NCI-H1417 (cell line): ENCODE data around the gene DNAH8.
"Not testable (repeated sequence)": the region's sequence is repeated elsewhere in the genome, so short reads cannot be mapped to it uniquely, and the experiment has no call there.

Source experiments
- DNase-seq, 3 experiments: peaks; one replicate each; lab custom pipeline; 2025; lab: John Stamatoyannopoulos, UW

Gene DNAH8

GRCh38 chr6:38750968-38751615 lies 36.0 kb downstream of the DNAH8 start:
- no peak for DNase-seq

- no peak for DNase-seq
These were observed 38.6 kb downstream of the DNAH8 start for GRCh38 chr6:38753707-38754106.

- DNase-seq = no peak
These were observed 40.1 kb downstream of the DNAH8 start for GRCh38 chr6:38755207-38755606.

GRCh38 chr6:38755874-38756273 lies 40.8 kb downstream of the DNAH8 start:
- no peak for DNase-seq

GRCh38 chr6:38760097-38760496 lies 45.0 kb downstream of the DNAH8 start:
- DNase-seq = no peak

- DNase-seq = no peak
These were observed 47.7 kb downstream of the DNAH8 start for GRCh38 chr6:38762848-38763247.

- no peak for DNase-seq
These were observed 52.4 kb downstream of the DNAH8 start for GRCh38 chr6:38767560-38767959.

- no peak for DNase-seq
These were observed 58.2 kb downstream of the DNAH8 start for GRCh38 chr6:38773338-38773737.

GRCh38 chr6:38774929-38775707 lies 60.0 kb downstream of the DNAH8 start:
- DNase-seq = no peak

GRCh38 chr6:38775870-38776269 lies 60.8 kb downstream of the DNAH8 start:
- no peak for DNase-seq

GRCh38 chr6:38776515-38776914 lies 61.4 kb downstream of the DNAH8 start:
- no peak for DNase-seq

GRCh38 chr6:38779310-38780062 lies 64.4 kb downstream of the DNAH8 start:
- no peak for DNase-seq

- no peak for DNase-seq
These were observed 67.5 kb downstream of the DNAH8 start for GRCh38 chr6:38782616-38783015.

- no peak for DNase-seq
These were observed 68.5 kb downstream of the DNAH8 start for GRCh38 chr6:38783443-38784228.

GRCh38 chr6:38784506-38785235 lies 69.6 kb downstream of the DNAH8 start:
- no peak for DNase-seq

- DNase-seq = no peak
These were observed 71.4 kb downstream of the DNAH8 start for GRCh38 chr6:38786486-38786885.

GRCh38 chr6:38789256-38789655 lies 74.1 kb downstream of the DNAH8 start:
- no peak for DNase-seq

- DNase-seq = no peak
These were observed 77.2 kb downstream of the DNAH8 start for GRCh38 chr6:38792356-38792755.

- DNase-seq = no peak
These were observed 79.6 kb downstream of the DNAH8 start for GRCh38 chr6:38794682-38795081.

GRCh38 chr6:38796006-38796405 lies 80.9 kb downstream of the DNAH8 start:
- no peak for DNase-seq

- DNase-seq = not testable (repeated sequence)
These were observed 81.3 kb downstream of the DNAH8 start for GRCh38 chr6:38796437-38796836.
